Calu3 (cell line): ENCODE results near the gene PIEZO1. TPM values are rescaled to one million over a fixed set of nuclear protein-coding genes. Genes with fewer than 3 reads are reported as not detected.

ENCODE experiments used
- BruUV-seq: library from RNA; stranded (reverse); fragments of 400-500 nt; replicated peaks from 2 replicates; lab custom pipeline; 2021; lab: Mats Ljungman, UMichigan
- CTCF ChIA-PET: fragments of 300-600 bp; sonication (Branson Sonifier 250); formaldehyde crosslinking; loops from one replicate; lab custom pipeline; 2022; ENCODE audit warnings: antibody characterized with exemption; lab: Charles Lee
- DNase-seq: peaks from one replicate; pipeline ENCODE4 v3.0.0; 2022
- H3K27ac Mint-ChIP-seq: one replicate; pipeline ENCODE4 v1.8.0; 2022; ENCODE audit warnings: mixed read lengths; ENCODE audit not compliant: unreplicated experiment
- H3K27me3 Mint-ChIP-seq: one replicate; pipeline ENCODE4 v1.8.0; 2022; ENCODE audit warnings: mixed read lengths; ENCODE audit not compliant: unreplicated experiment
- H3K36me3 Mint-ChIP-seq: one replicate; pipeline ENCODE4 v1.8.0; 2022; ENCODE audit warnings: mild to moderate bottlenecking, moderate library complexity, mixed read lengths; ENCODE audit not compliant: insufficient read depth, unreplicated experiment
- H3K4me1 Mint-ChIP-seq: one replicate; pipeline ENCODE4 v1.8.0; 2022; ENCODE audit warnings: mild to moderate bottlenecking, low read depth, mixed read lengths; ENCODE audit not compliant: unreplicated experiment
- H3K4me3 Mint-ChIP-seq: one replicate; pipeline ENCODE4 v1.8.0; 2022; ENCODE audit warnings: mild to moderate bottlenecking, low read depth, moderate library complexity, mixed read lengths; ENCODE audit not compliant: unreplicated experiment
- H3K9me3 Mint-ChIP-seq: one replicate; pipeline ENCODE4 v1.8.0; 2022; ENCODE audit warnings: low read depth, mixed read lengths; ENCODE audit not compliant: unreplicated experiment
- intact Hi-C: fragments of 100-400 bp; cut with micrococcal nuclease; formaldehyde crosslinking; loops from one replicate; pipeline ENCODE4 v1.10.0; 2022; ENCODE audit not compliant: unreplicated experiment
- total RNA-seq: library from RNA; stranded (reverse); gene quantifications from 2 replicates; pipeline ENCODE4 v1.2.3, GENCODE V29; 2022
- TF ChIP-seq, protein P1 (sequence below): fragments of 200-600 bp; IDR thresholded peaks from one replicate; pipeline ENCODE4 v1.8.0; 2022; ENCODE audit warnings: antibody characterized with exemption; ENCODE audit not compliant: unreplicated experiment

PIEZO1 gene
- total RNA-seq, 1 experiment from 2014 or later: 199 TPM

DNA sequence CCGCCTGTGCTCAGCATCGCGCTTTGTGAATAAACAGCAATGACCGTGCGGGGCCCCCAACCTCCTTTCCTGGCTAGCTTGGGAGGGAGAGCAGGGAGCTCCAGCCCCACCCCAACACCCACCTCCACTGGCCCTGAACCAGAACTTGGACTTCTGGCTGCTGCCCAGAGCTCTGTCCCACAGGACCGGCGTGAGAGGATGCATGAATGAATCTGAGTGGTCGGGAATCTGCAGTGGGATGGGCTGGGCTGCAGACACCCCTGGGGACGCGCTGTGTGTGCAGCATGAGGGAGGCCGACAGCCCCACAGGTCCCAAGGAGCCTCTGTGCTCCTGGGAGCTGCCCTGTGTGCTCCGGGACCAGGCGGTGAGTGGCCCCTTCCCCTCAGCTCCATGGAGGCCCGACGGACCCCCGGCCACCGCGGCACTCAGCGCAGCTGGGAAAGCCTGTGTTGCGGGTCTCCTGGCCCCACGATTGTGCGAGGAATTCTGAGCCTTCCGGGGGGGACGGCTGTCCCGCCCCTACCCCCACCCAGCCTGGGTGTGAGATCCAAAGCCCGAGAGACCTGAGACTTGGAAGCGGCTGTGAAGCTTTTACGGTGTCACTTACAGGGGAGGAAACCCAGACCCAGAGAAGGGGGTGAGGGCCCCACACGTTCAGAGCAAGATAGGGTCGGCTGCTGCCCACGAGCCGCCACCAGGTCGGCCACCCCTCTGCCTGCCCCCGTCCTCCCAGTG lies 5.4 kb downstream of the PIEZO1 start:
- no peaks in the 10 kb centered on the region for H3K27me3 Mint-ChIP-seq
- DNase-seq: no peak
- CTCF ChIA-PET: interaction anchor here (0.6 to 1.3 kb wide), 3 partner anchors 16 to 516 kb away, joined by 3 to 7 read pairs (median 6); no protein-coding TSS in a partner anchor
- no peak overlapping the region for H3K27ac Mint-ChIP-seq
- H3K4me1 Mint-ChIP-seq: peaks cover 45% of the 10 kb centered on the region
- no TSS peak for BruUV-seq
- TF ChIP-seq, protein P1, sequence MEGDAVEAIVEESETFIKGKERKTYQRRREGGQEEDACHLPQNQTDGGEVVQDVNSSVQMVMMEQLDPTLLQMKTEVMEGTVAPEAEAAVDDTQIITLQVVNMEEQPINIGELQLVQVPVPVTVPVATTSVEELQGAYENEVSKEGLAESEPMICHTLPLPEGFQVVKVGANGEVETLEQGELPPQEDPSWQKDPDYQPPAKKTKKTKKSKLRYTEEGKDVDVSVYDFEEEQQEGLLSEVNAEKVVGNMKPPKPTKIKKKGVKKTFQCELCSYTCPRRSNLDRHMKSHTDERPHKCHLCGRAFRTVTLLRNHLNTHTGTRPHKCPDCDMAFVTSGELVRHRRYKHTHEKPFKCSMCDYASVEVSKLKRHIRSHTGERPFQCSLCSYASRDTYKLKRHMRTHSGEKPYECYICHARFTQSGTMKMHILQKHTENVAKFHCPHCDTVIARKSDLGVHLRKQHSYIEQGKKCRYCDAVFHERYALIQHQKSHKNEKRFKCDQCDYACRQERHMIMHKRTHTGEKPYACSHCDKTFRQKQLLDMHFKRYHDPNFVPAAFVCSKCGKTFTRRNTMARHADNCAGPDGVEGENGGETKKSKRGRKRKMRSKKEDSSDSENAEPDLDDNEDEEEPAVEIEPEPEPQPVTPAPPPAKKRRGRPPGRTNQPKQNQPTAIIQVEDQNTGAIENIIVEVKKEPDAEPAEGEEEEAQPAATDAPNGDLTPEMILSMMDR: no peak
- intact Hi-C loops: no loop called here
- no peaks in the 10 kb centered on the region for H3K9me3 Mint-ChIP-seq
- no peak overlapping the region for H3K4me3 Mint-ChIP-seq
- peaks cover 43% of the 10 kb centered on the region for H3K36me3 Mint-ChIP-seq

DNA sequence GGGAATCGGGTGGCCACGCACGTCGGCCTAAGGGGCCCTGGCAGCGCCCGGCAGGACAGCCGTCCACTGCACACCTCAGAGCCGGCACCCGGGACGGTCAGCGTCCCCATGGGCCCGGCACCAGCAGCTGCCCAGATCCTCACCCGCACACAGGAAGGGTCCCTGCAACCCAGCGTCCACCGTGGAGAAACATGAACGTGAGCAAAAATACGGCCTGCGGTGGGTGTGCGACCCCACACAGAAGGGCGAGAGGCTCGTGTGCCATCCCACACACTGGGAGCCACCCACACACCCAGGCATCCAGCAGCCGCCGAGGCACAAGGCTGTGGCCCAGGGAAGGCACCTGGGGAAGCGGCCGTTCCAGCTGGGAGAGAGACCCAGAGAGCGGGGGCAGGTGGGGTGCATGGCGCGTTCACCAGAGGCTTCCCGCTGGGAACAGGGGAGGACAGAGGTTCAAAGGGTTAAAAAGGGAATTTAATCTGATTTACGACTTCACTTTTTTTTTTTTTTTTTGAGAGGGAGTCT lies 6.4 kb downstream of the PIEZO1 start:
- TF ChIP-seq, protein P1: no peak
- Mint-ChIP-seq H3K9me3 (no peaks in the 10 kb centered on the region), H3K27ac (no peak overlapping the region), H3K36me3 (peaks cover 38% of the 10 kb centered on the region), H3K4me3 (no peak overlapping the region), H3K4me1 (peaks cover 51% of the 10 kb centered on the region), H3K27me3 (no peaks in the 10 kb centered on the region)
- intact Hi-C loops: no loop called here
- DNase-seq: no peak
- no TSS peak for BruUV-seq
- CTCF ChIA-PET: interaction anchor here (0.7 kb wide), 1 partner anchor 20 kb away, joined by 3 read pairs; no protein-coding TSS in a partner anchor

DNA sequence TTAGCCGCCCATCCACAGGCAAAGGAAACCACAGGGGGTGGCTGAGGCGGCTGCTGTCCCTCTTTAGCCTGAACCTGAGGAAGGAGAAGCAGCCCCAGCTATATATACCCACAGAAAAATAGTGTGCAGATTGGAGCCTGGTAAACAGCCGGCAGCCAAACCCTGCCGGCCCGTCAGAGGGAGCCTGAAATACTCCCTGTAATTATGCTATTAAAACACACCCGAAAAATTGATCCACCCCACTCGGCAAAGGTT lies 6.8 kb downstream of the PIEZO1 start:
- Mint-ChIP-seq H3K36me3 (peaks cover 34% of the 10 kb centered on the region), H3K4me3 (no peak overlapping the region), H3K4me1 (peaks cover 51% of the 10 kb centered on the region), H3K27ac (no peak overlapping the region), H3K27me3 (no peaks in the 10 kb centered on the region), H3K9me3 (no peaks in the 10 kb centered on the region)
- no TSS peak for BruUV-seq
- intact Hi-C loops: no loop called here
- CTCF ChIA-PET: interaction anchor here (0.7 kb wide), 1 partner anchor 20 kb away, joined by 3 read pairs; no protein-coding TSS in a partner anchor
- DNase-seq: no peak
- TF ChIP-seq, protein P1: no peak

DNA sequence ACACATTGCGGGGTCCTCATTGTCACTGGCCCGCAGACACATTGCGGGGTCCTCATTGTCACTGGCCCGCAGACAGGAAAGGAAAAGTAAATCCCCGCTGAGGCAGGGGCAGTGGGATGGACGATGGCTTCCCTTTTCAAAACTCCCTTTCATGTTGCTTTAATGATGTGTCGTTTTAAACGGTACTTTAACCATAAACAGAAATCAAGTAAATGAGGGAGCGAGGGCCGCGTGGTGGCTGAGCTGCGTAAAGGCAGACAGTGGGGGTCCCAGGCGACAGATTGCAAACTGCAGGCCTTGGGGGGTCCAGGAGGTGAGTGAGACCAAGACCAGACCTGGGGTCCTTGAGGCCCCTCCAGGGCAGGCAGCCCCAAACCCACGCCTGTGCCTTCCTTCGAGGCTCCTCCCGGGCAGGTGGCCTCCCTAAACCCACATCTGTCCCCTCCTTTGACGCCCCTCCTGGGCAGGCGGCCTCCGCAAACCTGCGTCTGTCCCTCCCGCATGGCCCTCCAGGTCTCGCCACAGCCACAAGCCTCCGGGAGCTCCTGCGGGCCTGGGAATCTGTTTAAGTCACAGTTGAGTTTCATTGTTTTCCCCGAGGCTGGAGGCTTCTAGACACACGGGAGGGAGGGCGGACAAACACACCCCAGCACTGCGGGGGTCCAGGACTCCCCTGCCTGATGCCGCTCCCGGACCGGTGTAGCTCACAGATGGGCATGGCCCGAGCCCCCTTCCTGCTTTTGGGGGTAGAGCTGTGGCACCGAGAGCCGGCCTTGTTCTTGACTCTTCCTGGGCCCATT lies 7.3 kb downstream of the PIEZO1 start:
- Mint-ChIP-seq H3K4me1 (peaks cover 51% of the 10 kb centered on the region), H3K27ac (no peak overlapping the region), H3K4me3 (no peak overlapping the region), H3K36me3 (peaks cover 29% of the 10 kb centered on the region), H3K27me3 (no peaks in the 10 kb centered on the region), H3K9me3 (no peaks in the 10 kb centered on the region)
- DNase-seq: no peak
- TF ChIP-seq, protein P1: no peak
- BruUV-seq: no TSS peak
- intact Hi-C loops: no loop called here
- CTCF ChIA-PET: no interaction called here
